Suppressor macrophage treated with lipopolysaccharide for 4 hours (primary cell): Measurements from ENCODE around the gene SEPTIN14.
A peak's percentile ranks its signal among the peaks of the same experiment; 100 is the strongest.
"Not testable (repeated sequence)": the region's sequence is repeated elsewhere in the genome, so short reads cannot be mapped to it uniquely, and the experiment has no call there.

Experiments used
- DNase-seq: peaks from one replicate; pipeline ENCODE4 v3.0.0-alpha.2; 2020

The SEPTIN14 gene

DNA sequence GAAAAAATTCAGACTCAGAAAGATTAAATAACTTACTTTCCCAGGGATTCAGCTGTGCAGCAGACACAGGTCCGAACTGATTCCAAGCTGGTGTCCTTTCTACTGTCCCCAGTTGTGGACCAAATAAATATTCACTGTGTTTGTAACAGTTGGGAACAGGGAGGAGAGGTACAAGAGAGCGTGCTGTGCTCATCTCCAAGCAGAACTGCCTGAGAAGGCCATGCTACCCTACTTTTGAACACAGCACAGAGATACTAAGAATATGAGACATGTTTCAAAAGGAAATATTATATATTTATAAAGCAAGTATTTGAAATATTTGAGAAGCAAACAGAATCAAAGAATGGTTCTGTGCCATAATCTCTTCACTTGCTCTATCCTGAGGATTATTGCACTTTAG, at the start of gene SEPTIN14:
TSS of gene SEPTIN14 (minus strand) at position 101 of the 400 bp plus-strand sequence. CDS start 756 bp downstream, outside the sequence.
- not testable (repeated sequence) for DNase-seq

DNA sequence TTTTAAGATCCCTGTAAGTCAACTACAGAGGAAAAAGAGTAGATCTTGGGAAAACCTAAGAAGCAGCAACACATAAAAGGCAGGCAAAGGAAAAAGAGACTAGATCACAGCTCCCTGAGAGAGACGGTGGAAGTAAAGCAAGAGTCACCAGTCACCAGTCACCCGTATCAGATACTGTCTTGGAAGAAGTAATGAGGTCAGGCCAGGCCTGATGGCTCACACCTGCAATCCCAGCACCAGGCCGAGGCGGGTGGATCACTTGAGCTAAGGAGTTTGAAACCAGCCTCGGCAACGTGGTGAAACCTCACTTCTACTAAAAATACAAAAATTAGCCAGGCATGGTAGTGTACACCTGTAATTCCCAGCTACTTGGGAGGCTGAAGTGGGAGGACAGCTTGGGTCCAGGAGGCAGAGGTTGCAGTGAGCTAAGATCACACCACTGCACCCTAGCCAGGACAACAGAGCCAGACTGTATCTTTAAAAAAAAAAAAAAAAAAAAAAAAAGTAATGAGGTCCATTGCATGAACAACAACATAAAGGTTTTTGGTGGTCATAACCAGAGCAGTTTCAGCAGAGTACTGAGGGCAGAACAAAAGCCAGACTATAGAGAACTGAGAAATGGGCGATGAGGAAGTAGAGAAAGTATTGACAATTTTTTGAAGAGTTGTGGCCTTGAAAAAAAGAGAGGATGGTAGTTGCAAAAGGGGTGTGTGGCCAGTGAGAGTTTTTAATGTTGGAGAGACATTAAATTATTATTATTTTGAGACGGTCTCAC, 41.6 kb upstream of the SEPTIN14 start:
- no peak for DNase-seq

DNA sequence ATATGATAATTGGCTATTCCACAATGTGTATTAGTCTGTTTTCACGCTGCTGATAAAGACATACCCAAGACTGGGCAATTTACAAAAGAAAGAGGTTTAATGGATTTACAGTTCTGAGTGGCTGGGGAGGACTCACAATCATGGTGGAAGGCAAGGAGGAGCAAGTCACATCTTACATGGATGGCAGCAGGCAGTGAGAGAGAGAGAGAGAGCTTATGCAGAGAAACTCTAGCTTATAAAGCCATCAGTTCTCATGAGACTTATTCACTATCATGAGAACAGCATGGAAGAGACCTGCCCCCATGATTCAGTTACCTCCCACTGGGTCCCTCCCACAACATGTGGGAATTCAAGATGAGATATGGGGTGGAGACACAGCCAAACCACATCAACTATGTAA, 38.5 kb upstream of the SEPTIN14 start:
- not testable (repeated sequence) for DNase-seq

DNA sequence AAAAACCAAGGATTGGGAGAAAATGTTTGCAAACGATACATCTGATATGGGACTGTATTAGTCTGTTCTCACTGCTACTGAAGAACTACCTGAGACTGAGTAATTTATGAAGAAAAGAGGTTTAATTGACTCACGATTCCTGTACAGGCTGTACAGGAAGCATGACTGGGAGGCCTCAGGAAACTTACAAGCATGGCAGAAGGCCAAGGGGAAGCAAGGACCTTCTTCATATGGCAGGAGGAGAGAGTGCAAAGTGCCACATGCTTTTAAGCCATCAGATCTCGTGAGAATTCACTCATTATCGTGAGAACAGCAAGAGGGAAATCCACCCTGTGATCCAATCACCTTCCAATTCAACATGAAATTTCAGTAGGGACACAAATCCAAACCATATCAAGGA, 35.7 kb upstream of the SEPTIN14 start:
- no peak for DNase-seq

DNA sequence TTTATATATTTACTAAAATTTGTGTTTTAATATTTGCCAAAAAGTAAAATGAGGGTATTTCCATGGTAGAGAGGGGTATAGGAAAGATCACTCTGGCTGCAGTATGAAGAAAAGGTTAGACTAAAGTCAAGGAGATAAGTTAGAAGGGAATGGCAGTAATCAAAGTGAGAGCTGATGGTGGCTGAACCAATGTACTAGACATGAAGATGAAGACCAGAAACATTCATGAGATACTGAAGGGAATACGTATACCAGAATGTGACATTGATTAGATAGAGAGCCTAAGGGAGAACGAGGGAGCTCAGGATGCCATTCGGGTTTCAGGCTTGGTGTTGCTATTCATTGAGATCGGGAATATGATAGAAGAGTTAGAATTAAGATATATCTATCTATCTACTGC, 32.5 kb upstream of the SEPTIN14 start:
- no peak for DNase-seq

DNA sequence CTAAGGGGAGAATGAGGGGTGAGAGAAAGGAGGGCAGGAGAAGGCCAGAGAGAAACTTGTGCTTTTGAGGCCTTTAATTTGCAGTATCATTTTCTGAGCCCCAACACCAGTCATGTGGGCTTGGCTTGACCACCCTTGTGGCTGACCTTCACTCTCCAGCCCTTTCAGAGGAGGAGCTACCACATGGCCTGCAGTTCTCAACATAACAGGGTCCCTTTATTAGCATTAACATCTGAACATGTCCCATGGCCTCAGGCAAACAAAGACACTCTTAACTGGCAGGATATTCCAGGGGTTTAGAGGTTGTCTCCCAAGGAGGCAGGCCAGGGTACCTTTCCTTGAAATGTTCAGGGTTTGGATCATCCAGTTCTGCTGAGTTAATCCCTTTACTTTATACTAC, 31.4 kb upstream of the SEPTIN14 start:
- DNase-seq, result no peak

DNA sequence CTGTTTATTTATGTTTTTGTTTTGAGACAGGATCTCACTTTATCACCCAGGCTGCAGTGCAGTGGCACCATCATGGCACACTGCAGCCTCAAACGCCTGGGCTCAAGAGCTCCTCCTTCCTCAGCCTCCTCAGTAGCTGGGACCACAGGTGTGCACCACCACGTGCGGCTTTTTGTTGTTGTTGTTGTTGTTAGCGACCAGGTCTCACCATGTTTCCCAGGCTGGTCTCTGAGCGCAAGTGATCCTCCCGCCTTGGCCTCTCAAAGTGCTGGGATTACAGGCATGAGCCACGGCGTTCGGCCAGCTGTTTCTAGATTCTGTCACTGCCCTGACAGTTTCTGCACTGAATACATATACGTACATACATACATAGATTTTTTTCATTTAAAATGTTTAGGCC, 25.8 kb upstream of the SEPTIN14 start:
- not testable (repeated sequence) for DNase-seq

DNA sequence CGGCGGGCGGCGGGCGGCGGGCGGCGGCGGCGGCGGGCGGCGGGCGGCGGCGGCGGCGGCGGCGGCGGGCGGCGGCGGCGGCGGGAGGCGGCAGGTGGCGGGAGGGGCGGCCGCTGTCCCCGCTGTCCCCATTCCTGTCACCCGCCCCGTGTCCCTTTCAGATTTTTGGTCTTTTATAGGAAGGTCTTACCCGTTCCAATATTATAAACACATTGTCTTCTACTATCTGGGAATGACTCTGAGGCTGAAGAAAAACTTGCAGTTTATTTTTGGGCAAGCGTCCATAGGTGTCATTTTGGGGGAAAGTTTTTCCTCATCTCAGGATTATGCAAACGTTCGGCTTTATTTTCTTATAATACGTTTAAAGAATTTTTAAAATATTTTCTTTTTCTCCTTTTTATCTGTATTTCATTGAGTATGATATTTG, 25.3 kb upstream of the SEPTIN14 start:
- DNase-seq, result peak; percentile 0

DNA sequence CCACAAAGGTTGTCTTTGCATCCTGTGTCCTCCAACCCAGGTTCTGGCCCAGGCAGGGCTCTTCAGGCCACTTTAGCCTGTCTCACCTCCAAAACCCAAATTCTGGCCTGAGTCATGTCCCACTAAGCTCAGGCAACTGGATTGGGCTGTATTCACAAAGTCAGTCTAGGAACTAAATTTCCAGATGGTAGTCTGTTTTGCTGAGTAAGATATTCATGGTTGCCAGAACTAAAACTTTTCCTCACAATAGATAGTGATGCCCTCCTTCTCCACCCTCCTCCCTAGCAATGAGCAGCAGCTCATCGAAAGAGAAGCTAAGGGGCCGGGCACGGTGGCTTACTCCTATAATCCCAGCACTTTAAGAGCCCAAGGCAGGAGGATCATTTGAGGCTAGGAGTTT, 21.8 kb upstream of the SEPTIN14 start:
- no peak for DNase-seq

DNA sequence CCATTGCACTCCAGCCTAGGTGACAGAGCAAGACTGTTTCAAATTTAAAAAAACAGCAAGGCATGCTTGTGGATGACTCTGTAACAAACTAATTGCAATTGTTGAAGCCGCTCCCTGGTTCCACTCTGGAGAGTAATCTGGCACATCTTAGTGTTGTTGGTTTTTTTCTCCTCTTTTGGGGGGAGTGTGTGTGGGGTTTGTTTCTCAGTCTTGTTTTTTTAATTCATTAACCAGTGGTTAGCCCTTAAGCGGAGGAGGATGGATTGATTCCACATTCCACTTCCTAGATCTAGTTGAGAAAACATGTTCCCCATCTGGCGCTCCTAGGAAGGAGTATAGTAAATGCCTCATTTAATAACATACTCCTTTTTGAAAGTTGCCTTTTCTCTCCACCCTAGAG, 16.1 kb upstream of the SEPTIN14 start:
- DNase-seq, result no peak

DNA sequence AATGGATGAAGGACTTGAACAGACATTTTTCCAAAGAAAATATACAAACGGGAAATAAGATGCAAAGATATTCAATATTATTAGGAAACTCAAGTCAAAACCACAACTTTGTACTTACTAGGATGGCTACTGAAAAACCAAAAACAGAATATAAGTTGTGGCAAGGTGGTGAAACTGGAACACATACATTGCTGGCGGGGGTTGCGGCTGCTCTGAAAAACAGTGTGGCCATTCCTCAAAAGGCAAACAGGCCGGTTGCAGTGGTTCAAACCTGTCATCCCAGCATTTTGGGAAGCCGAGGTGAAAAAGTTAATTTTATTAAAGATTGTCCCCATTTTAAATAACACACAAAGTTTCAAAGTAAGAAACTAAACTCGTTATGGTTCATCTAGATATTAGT, 14.8 kb upstream of the SEPTIN14 start:
- DNase-seq, result no peak

DNA sequence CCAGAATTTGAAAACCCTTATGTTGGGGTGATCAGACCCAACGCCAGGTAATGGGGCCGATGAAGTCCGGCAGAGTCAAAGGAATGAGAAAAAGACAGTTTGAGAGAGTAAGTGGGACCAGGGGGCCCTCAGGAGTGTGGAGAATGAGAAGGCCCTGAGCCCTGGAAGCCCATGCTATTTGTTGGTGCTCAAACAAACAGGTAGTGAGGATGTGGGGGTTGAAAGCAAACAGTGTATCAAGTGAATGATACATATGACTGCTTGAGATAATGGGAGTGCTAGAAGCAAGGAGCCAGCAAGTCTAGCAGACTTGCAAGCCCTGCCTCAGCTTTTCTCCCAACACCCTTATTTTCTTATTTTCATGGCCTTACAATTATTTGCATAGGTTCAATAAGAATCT, 11.2 kb upstream of the SEPTIN14 start:
- no peak for DNase-seq

DNA sequence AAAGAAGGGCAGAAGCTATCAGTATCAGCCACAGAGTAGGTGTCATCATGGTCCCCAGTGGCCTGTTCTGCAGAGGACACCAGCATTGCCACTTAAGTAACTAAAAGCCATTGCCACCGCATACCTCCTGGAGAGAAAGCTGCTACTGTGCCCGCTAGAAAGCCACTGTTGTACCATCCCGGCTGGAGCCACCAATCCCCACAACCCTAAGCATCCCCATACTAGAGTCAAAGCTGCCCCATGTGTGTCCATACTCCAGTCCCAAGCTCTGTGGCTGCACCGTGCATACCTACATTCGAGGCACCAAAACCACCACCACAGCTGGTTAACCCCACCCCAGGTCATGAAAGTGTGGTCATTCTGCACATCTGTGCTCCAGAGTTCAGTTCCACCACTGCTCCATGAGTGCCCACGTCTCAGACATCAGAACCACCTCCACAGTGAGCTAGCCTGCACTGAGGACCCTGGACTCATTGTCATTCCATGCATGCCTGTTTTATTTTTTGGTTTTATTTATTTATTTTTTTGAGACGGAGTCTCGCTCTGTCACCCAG, 9.5 kb upstream of the SEPTIN14 start:
- no peak for DNase-seq

DNA sequence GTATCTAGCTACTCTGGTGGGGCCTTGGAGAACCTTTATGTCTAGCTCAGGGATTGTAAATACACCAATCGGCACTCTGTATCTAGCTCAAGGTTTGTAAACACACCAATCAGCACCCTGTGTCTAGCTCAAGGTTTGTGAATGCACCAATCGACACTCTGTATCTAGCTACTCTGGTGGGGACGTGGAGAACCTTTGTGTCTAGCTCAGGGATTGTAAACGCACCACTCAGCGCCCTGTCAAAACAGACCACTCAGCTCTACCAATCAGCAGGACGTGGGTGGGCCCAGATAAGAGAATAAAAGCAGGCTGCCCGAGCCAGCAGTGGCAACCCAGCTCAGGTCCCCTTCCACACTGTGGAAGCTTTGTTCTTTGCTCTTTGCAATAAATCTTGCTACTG, 6.4 kb upstream of the SEPTIN14 start:
- DNase-seq, result not testable (repeated sequence)

DNA sequence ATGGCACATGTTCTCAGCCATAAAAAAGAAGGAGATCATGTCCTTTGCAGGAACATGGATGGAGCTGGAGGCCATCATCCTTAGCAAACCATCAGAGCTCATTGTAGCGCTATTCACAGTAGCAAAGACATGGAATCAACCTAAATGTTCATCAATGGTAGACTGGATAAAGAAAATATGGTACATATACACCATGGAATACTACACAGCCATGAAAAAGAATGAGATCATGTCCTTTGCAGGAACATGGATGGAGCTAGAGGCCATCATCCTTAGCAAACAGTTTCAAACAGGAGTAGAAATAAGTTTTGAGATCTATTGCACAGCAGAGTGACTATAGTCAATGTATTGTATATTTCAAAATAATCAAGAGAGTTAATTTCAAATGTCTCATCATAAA, 17.4 kb downstream of the SEPTIN14 start:
- not testable (repeated sequence) for DNase-seq

DNA sequence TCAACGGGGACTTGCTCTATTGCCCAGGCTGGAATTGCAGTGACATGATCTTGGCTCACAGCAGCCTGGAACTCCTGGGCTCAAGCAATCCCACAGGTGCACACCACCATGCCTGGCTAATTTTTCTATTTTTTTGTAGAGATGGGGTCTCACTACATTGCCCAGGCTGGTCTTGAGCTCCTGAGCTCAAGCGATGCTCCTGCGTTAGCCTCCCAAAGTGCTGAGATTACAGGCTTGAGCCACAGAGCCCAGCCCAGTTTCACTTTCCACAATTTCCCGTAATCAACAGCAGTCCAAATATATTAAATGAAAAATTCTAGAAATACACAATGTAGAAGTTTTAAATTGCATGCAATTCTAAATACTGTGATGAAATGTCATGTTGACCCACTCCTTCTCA, 24.0 kb downstream of the SEPTIN14 start:
- no peak for DNase-seq

DNA sequence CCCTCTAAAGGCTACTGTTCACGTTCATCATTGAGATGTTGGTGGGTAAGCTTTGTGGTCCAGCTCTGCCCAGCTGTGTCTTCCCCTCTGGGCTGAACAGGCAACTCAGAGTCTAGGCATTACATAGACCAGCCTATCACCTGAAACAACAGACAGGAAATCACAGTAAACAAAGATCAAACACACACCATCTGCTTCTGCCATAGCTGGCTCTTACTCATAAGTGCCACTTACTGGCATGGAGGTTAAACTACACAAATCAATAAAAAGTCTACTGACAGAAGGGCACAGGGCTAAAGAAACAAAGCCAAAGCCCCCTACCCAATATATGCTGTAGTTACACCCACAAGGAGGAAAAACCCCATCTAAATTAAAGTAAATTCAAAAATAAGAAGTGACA, 35.0 kb downstream of the SEPTIN14 start:
- DNase-seq, result no peak

DNA sequence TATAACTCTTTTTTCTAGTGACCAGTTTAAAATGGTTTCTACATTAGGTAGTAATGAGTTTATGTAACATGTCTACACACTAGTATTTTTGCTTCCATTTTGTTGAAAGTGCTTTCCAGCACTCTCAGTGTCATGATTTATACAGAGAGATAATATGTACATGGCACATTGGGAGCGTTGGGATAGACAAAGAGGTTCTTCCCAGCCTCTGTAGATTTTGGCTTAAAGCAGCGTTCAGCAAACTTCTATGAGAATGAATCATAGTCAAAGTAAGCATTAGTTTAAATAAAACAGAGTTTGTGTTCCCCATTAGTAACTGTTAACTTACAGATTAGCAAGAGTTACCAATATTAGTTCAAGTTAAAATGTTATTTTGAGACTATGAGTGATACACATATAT, 43.9 kb downstream of the SEPTIN14 start:
- DNase-seq, result no peak

DNA sequence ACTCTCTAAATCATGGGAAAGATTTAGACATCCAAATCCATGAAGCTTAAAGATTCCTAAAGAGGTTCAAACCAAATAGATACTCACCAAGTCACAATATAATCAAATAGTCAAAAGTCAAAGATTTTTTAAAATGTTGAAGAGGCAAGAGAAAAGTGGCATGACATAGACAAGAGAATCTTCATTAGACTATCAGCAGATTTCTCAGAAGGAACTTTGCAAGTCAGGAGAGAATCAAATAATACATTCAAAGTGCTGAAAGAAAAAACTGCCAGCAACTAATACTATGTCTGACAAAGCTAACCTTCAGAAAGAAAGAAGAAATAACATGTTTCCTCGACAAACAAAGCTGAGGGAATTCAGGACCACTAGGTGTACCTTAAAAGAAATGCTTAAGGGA, 65.3 kb downstream of the SEPTIN14 start:
- not testable (repeated sequence) for DNase-seq

DNA sequence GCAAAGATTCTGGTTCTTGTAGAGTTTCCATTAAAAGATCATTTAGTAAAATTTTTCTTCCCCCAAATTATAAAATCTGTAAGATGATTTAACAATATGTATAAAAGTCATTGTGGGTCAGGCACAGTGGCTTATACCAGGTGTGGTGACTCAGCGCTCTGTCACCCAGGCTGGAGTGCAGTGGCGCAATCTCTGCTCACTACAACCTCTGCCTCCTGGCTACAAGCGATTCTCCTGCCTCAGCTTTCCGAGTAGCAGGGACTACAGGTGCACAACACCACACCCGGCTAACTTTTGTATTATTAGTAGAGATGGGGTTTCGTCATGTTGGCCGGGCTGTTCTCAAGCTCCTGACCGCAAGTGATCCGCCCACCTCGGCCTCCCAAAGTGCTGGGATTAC, 68.0 kb downstream of the SEPTIN14 start:
- no peak for DNase-seq

DNA sequence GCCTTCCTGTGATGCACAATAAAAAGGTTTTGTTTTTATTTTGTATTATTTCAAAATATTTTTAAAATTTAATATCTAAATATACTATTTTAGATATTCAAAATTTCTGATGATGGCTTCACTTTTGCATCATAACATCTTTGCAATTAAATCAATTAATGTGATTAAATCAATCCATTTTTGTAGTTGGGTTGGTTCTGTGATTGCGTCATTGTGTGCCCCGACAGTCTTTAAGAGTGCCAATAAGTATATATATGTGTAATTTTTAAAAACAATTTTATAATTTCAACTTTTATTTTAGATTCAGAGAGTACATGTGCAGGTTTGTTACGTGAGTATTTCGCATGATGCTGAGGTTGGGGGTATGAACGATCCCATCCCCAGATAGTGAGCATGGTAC, 70.5 kb downstream of the SEPTIN14 start:
- DNase-seq, result no peak

DNA sequence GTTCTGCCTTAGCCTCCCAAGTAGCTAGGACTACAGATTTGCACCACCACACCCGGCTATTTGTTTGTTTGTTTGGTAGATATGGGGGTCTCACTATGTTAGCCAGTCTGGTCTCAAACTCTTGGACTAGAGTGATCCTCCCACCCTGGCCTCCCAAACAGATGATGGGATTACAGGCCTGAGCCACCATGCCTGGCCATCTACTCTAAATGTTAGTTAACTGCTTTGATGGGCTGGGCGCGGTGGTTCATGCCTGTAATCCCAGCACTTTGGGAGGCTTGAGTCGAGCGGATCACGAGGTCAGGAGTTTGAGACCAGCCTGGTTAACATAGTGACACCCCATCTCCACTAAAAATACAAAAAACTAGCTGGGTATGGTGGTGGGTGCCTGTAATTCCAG, 74.8 kb downstream of the SEPTIN14 start:
- no peak for DNase-seq

DNA sequence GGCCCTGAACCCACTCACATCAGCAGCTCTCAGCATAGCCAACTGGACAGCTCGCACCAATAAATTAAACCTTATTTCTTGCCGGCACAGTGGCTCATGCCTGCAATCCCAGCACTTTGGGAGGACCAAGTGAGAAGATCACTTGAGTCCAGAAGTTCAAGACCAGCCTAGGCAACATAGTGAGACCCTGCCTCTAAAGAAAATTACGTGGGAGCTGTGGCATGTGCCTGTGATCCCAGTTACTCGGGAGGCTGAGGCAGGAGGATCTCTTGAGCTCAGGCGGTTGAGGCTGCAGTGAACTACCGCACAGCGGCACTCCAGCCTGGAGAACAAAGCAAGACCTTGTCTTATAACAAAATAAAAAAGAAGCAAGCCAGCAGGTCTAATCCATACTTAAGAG, 75.7 kb downstream of the SEPTIN14 start:
- DNase-seq, result no peak

DNA sequence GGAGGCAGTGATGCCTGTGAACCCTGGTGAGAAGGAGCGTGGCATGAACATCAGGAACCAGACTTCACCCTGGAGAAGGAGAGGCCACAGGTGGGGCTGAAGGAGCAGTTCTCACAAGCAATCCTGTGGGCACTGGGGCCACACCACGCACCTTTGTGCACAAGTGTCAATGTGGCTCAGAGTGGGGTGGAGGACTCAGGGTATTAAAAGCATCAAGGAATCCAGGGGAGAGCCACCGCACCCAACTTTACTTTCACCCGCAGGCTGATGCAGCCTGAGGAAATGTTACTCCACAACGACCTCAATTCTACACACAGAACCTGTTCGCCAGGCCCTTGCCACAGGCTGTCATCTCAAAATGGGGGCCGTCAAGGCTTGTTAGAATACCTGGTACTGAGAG, 77.1 kb downstream of the SEPTIN14 start:
- not testable (repeated sequence) for DNase-seq

DNA sequence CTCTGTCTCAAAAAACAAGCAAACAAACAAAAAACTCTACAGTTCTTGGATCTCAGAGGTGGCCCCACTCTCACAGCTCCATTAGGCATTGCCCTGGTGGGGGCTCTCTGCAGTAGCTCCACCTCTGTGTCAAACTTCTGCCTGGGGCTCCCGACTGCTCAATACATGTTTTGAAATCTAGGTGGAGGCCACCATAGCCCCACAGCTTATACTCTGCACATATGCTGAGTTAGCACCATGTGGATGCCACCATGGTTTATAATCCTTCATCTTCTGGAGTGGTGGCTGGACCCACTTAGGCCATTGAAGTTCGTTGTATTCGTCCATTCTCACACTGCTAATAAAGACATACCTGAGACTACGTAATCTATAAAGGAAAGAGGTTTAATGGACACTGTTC, 78.4 kb downstream of the SEPTIN14 start:
- DNase-seq, result no peak
